Measurements from ENCODE around the gene NEO1.

Gene NEO1

GRCh38 chr15:73130830-73131229 lies 78.6 kb downstream of the NEO1 start:
- Histone ChIP-seq H3K27me3 (ENCODE audit: control insufficient read depth, insufficient read depth, low read length) (no peaks in the 10 kb centered on the region), H3K27ac (ENCODE audit: low read length) (no peak overlapping the region), H3K9ac (ENCODE audit: low read length) (no peak overlapping the region), H3K4me3 (ENCODE audit: low read length) (no peak overlapping the region), H3K4me1 (ENCODE audit: control insufficient read depth, low read depth, low read length) (no peaks in the 10 kb centered on the region), H3K36me3 (ENCODE audit: control insufficient read depth, low read depth, low read length) (no peaks in the 10 kb centered on the region), H3K9me3 (ENCODE audit: control insufficient read depth, low read depth, low read length) (no peaks in the 10 kb centered on the region)

- Histone ChIP-seq H3K4me1 (ENCODE audit: control insufficient read depth, low read depth, low read length) (no peaks in the 10 kb centered on the region), H3K9me3 (ENCODE audit: control insufficient read depth, low read depth, low read length) (no peaks in the 10 kb centered on the region), H3K27ac (ENCODE audit: low read length) (no peak overlapping the region), H3K9ac (ENCODE audit: low read length) (no peak overlapping the region), H3K4me3 (ENCODE audit: low read length) (no peak overlapping the region), H3K36me3 (ENCODE audit: control insufficient read depth, low read depth, low read length) (no peaks in the 10 kb centered on the region), H3K27me3 (ENCODE audit: control insufficient read depth, insufficient read depth, low read length) (no peaks in the 10 kb centered on the region)
Measured at GRCh38 chr15:73134196-73134595, 81.9 kb downstream of the NEO1 start.

GRCh38 chr15:73139041-73139743 lies 86.9 kb downstream of the NEO1 start:
- Histone ChIP-seq H3K4me3 (ENCODE audit: low read length) (no peak overlapping the region), H3K9ac (ENCODE audit: low read length) (no peak overlapping the region), H3K27me3 (ENCODE audit: control insufficient read depth, insufficient read depth, low read length) (no peaks in the 10 kb centered on the region), H3K27ac (ENCODE audit: low read length) (no peak overlapping the region), H3K36me3 (ENCODE audit: control insufficient read depth, low read depth, low read length) (peaks cover 5% of the 10 kb centered on the region), H3K4me1 (ENCODE audit: control insufficient read depth, low read depth, low read length) (no peaks in the 10 kb centered on the region), H3K9me3 (ENCODE audit: control insufficient read depth, low read depth, low read length) (no peaks in the 10 kb centered on the region)

GRCh38 chr15:73139744-73140553 lies 87.7 kb downstream of the NEO1 start:
- Histone ChIP-seq H3K9ac (ENCODE audit: low read length) (no peak overlapping the region), H3K9me3 (ENCODE audit: control insufficient read depth, low read depth, low read length) (no peaks in the 10 kb centered on the region), H3K36me3 (ENCODE audit: control insufficient read depth, low read depth, low read length) (peaks cover 5% of the 10 kb centered on the region), H3K4me1 (ENCODE audit: control insufficient read depth, low read depth, low read length) (no peaks in the 10 kb centered on the region), H3K27me3 (ENCODE audit: control insufficient read depth, insufficient read depth, low read length) (no peaks in the 10 kb centered on the region), H3K27ac (ENCODE audit: low read length) (no peak overlapping the region), H3K4me3 (ENCODE audit: low read length) (no peak overlapping the region)

GRCh38 chr15:73141216-73141900 lies 89.1 kb downstream of the NEO1 start:
- H3K27ac ChIP-seq (ENCODE audit: low read length): no peak overlapping the region
- H3K27me3 ChIP-seq (ENCODE audit: control insufficient read depth, insufficient read depth, low read length): no peaks in the 10 kb centered on the region
- H3K4me1 ChIP-seq (ENCODE audit: control insufficient read depth, low read depth, low read length): no peaks in the 10 kb centered on the region
- no peak overlapping the region for H3K4me3 ChIP-seq (ENCODE audit: low read length)
- no peak overlapping the region for H3K9ac ChIP-seq (ENCODE audit: low read length)
- no peaks in the 10 kb centered on the region for H3K9me3 ChIP-seq (ENCODE audit: control insufficient read depth, low read depth, low read length)
- H3K36me3 ChIP-seq (ENCODE audit: control insufficient read depth, low read depth, low read length): peaks cover 5% of the 10 kb centered on the region

GRCh38 chr15:73142802-73143762 lies 90.8 kb downstream of the NEO1 start:
- Histone ChIP-seq H3K9me3 (ENCODE audit: control insufficient read depth, low read depth, low read length) (no peaks in the 10 kb centered on the region), H3K4me1 (ENCODE audit: control insufficient read depth, low read depth, low read length) (no peaks in the 10 kb centered on the region), H3K36me3 (ENCODE audit: control insufficient read depth, low read depth, low read length) (peaks cover 5% of the 10 kb centered on the region), H3K27me3 (ENCODE audit: control insufficient read depth, insufficient read depth, low read length) (no peaks in the 10 kb centered on the region), H3K9ac (ENCODE audit: low read length) (no peak overlapping the region), H3K27ac (ENCODE audit: low read length) (no peak overlapping the region), H3K4me3 (ENCODE audit: low read length) (no peak overlapping the region)

- H3K9ac ChIP-seq (ENCODE audit: low read length): no peak overlapping the region
- H3K36me3 ChIP-seq (ENCODE audit: control insufficient read depth, low read depth, low read length): peaks cover 5% of the 10 kb centered on the region
- no peaks in the 10 kb centered on the region for H3K4me1 ChIP-seq (ENCODE audit: control insufficient read depth, low read depth, low read length)
- no peaks in the 10 kb centered on the region for H3K9me3 ChIP-seq (ENCODE audit: control insufficient read depth, low read depth, low read length)
- no peaks in the 10 kb centered on the region for H3K27me3 ChIP-seq (ENCODE audit: control insufficient read depth, insufficient read depth, low read length)
- H3K4me3 ChIP-seq (ENCODE audit: low read length): no peak overlapping the region
- no peak overlapping the region for H3K27ac ChIP-seq (ENCODE audit: low read length)
Measured at GRCh38 chr15:73143763-73144155, 91.5 kb downstream of the NEO1 start.

- no peak overlapping the region for H3K4me3 ChIP-seq (ENCODE audit: low read length)
- H3K4me1 ChIP-seq (ENCODE audit: control insufficient read depth, low read depth, low read length): no peaks in the 10 kb centered on the region
- H3K9ac ChIP-seq (ENCODE audit: low read length): no peak overlapping the region
- no peak overlapping the region for H3K27ac ChIP-seq (ENCODE audit: low read length)
- H3K27me3 ChIP-seq (ENCODE audit: control insufficient read depth, insufficient read depth, low read length): no peaks in the 10 kb centered on the region
- H3K36me3 ChIP-seq (ENCODE audit: control insufficient read depth, low read depth, low read length): peaks cover 3% of the 10 kb centered on the region
- no peaks in the 10 kb centered on the region for H3K9me3 ChIP-seq (ENCODE audit: control insufficient read depth, low read depth, low read length)
Measured at GRCh38 chr15:73146419-73146818, 94.2 kb downstream of the NEO1 start.

GRCh38 chr15:73150831-73151230 lies 98.6 kb downstream of the NEO1 start:
- no peaks in the 10 kb centered on the region for H3K4me1 ChIP-seq (ENCODE audit: control insufficient read depth, low read depth, low read length)
- no peaks in the 10 kb centered on the region for H3K36me3 ChIP-seq (ENCODE audit: control insufficient read depth, low read depth, low read length)
- no peak overlapping the region for H3K27ac ChIP-seq (ENCODE audit: low read length)
- no peaks in the 10 kb centered on the region for H3K27me3 ChIP-seq (ENCODE audit: control insufficient read depth, insufficient read depth, low read length)
- H3K9ac ChIP-seq (ENCODE audit: low read length): no peak overlapping the region
- no peaks in the 10 kb centered on the region for H3K9me3 ChIP-seq (ENCODE audit: control insufficient read depth, low read depth, low read length)
- no peak overlapping the region for H3K4me3 ChIP-seq (ENCODE audit: low read length)

GRCh38 chr15:73153024-73153423 lies 100.8 kb downstream of the NEO1 start:
- no peak overlapping the region for H3K9ac ChIP-seq (ENCODE audit: low read length)
- H3K4me1 ChIP-seq (ENCODE audit: control insufficient read depth, low read depth, low read length): no peaks in the 10 kb centered on the region
- H3K36me3 ChIP-seq (ENCODE audit: control insufficient read depth, low read depth, low read length): no peaks in the 10 kb centered on the region
- H3K27me3 ChIP-seq (ENCODE audit: control insufficient read depth, insufficient read depth, low read length): no peaks in the 10 kb centered on the region
- no peak overlapping the region for H3K4me3 ChIP-seq (ENCODE audit: low read length)
- no peaks in the 10 kb centered on the region for H3K9me3 ChIP-seq (ENCODE audit: control insufficient read depth, low read depth, low read length)
- H3K27ac ChIP-seq (ENCODE audit: low read length): no peak overlapping the region

GRCh38 chr15:73153447-73153846 lies 101.2 kb downstream of the NEO1 start:
- no peaks in the 10 kb centered on the region for H3K36me3 ChIP-seq (ENCODE audit: control insufficient read depth, low read depth, low read length)
- H3K9me3 ChIP-seq (ENCODE audit: control insufficient read depth, low read depth, low read length): no peaks in the 10 kb centered on the region
- no peak overlapping the region for H3K9ac ChIP-seq (ENCODE audit: low read length)
- no peaks in the 10 kb centered on the region for H3K27me3 ChIP-seq (ENCODE audit: control insufficient read depth, insufficient read depth, low read length)
- no peaks in the 10 kb centered on the region for H3K4me1 ChIP-seq (ENCODE audit: control insufficient read depth, low read depth, low read length)
- H3K27ac ChIP-seq (ENCODE audit: low read length): no peak overlapping the region
- no peak overlapping the region for H3K4me3 ChIP-seq (ENCODE audit: low read length)
